Right ventricle myocardium superior (tissue), 1 donor: ENCODE data around the gene CFAP410. TPM values are rescaled to one million over a fixed set of nuclear protein-coding genes. Genes with fewer than 3 reads are reported as not detected.
"Not testable (repeated sequence)": the region's sequence is repeated elsewhere in the genome, so short reads cannot be mapped to it uniquely, and the experiment has no call there.

Experiments
- ATAC-seq: fragments of 200-7000 bp; cut with Tn5 transposase; one replicate; pipeline ENCODE4 v1.9.1; 2020; ENCODE audit warnings: mild to moderate bottlenecking; ENCODE audit not compliant: poor library complexity
- DNase-seq: peaks from one replicate; pipeline ENCODE4 v3.0.0-alpha.2; 2020
- intact Hi-C: fragments of 100-400 bp; cut with DNase I; formaldehyde crosslinking; loops from one replicate; pipeline ENCODE4 v1.11.2; 2022
- total RNA-seq: library from RNA; stranded (reverse); fragmentation: NEBNext Ultra II Directional; extraction: Animal tissue kit (Norgen Biotek cat#: 25700); gene quantifications from one replicate; pipeline ENCODE4 v1.2.1, GENCODE V29; 2021
- donor health status: DM: no; HTN: yes; CAD: no; lungs with severe emphysema.

The CFAP410 gene
- total RNA-seq, 1 donor from 2014 or later: 13.9 TPM

- DNase-seq (peak; percentile 57), ATAC-seq (peak; percentile 52)
- intact Hi-C loops: loop anchor here (10.0 kb wide), 1 partner anchor 121 kb away; no protein-coding TSS in a partner anchor
These were observed 14.8 kb upstream of the CFAP410 start for GRCh38 chr21:44354001-44354405.

- peak; percentile 86 for DNase-seq
- ATAC-seq: peak; percentile 88
- intact Hi-C loops: loop anchor here (10.0 kb wide), 1 partner anchor 121 kb away; no protein-coding TSS in a partner anchor
These were observed 14.2 kb upstream of the CFAP410 start, which contains the start of gene TRPM2 for GRCh38 chr21:44353191-44353970. Gene TRPM2 (plus strand): TSS chr21:44353621. CDS start chr21:44353701, 80 bp downstream.

- intact Hi-C loops: loop anchor here (10.0 kb wide), 1 partner anchor 122 kb away; no protein-coding TSS in a partner anchor
- ATAC-seq: no peak
These were observed 13.2 kb upstream of the CFAP410 start for GRCh38 chr21:44352253-44352860.

GRCh38 chr21:44351535-44352252 lies 12.5 kb upstream of the CFAP410 start:
- DNase-seq: no peak
- intact Hi-C loops: loop anchor here (10.0 kb wide), 1 partner anchor 123 kb away; no protein-coding TSS in a partner anchor
- no peak for ATAC-seq

More at GRCh38 chr21:44352253-44352860, 13.2 kb upstream of the CFAP410 start:
- no peak for DNase-seq

- no peak for DNase-seq
- ATAC-seq: no peak
- intact Hi-C loops: loop anchor here (10.0 kb wide), 1 partner anchor 124 kb away; no protein-coding TSS in a partner anchor
These were observed 11.7 kb upstream of the CFAP410 start for GRCh38 chr21:44350773-44351481.

- DNase-seq: no peak
- ATAC-seq: no peak
- intact Hi-C loops: loop anchor here (10.0 kb wide), 1 partner anchor 125 kb away; no protein-coding TSS in a partner anchor
These were observed 10.9 kb upstream of the CFAP410 start for GRCh38 chr21:44349847-44350772.

GRCh38 chr21:44349416-44349846 lies 10.2 kb upstream of the CFAP410 start:
- no peak for DNase-seq
- ATAC-seq: no peak
- intact Hi-C loops: no loop called here

- ATAC-seq (no peak), DNase-seq (no peak)
- intact Hi-C loops: no loop called here
These were observed 9.7 kb upstream of the CFAP410 start for GRCh38 chr21:44348861-44349260.

GRCh38 chr21:44347911-44348451 lies 8.8 kb upstream of the CFAP410 start:
- intact Hi-C loops: no loop called here
- no peak for DNase-seq

GRCh38 chr21:44345495-44345894 lies 6.3 kb upstream of the CFAP410 start:
- ATAC-seq (no peak), DNase-seq (no peak)
- intact Hi-C loops: no loop called here

More at GRCh38 chr21:44347911-44348451, 8.8 kb upstream of the CFAP410 start:
- no peak for ATAC-seq

- ATAC-seq (no peak), DNase-seq (no peak)
- intact Hi-C loops: no loop called here
These were observed 5.5 kb upstream of the CFAP410 start for GRCh38 chr21:44344541-44345183.

- intact Hi-C loops, DNase-seq: not testable (repeated sequence)
These were observed 3.8 kb upstream of the CFAP410 start for GRCh38 chr21:44342981-44343380.

GRCh38 chr21:44341726-44342458 lies 2.7 kb upstream of the CFAP410 start:
- DNase-seq: peak; percentile 9
- intact Hi-C loops, ATAC-seq: not testable (repeated sequence)

More at GRCh38 chr21:44342981-44343380, 3.8 kb upstream of the CFAP410 start:
- not testable (repeated sequence) for ATAC-seq

GRCh38 chr21:44337941-44338895 lies 972 bp downstream of the CFAP410 start:
- peak; percentile 46 for ATAC-seq
- peak; percentile 72 for DNase-seq
- intact Hi-C loops: no loop called here

- intact Hi-C loops: no loop called here
- ATAC-seq (no peak), DNase-seq (no peak)
These were observed 1.7 kb downstream of the CFAP410 start for GRCh38 chr21:44337449-44337848.
